Embryonic facial prominence (tissue), 1 donor: Measurements from ENCODE around the gene STAT1.
"Not testable (repeated sequence)": the region's sequence is repeated elsewhere in the genome, so short reads cannot be mapped to it uniquely, and the experiment has no call there.

Experiments used
- DNase-seq: peaks from one replicate; pipeline ENCODE4 v3.0.0-alpha.2; 2016; ENCODE audit errors: extremely low spot score

STAT1 gene

DNA sequence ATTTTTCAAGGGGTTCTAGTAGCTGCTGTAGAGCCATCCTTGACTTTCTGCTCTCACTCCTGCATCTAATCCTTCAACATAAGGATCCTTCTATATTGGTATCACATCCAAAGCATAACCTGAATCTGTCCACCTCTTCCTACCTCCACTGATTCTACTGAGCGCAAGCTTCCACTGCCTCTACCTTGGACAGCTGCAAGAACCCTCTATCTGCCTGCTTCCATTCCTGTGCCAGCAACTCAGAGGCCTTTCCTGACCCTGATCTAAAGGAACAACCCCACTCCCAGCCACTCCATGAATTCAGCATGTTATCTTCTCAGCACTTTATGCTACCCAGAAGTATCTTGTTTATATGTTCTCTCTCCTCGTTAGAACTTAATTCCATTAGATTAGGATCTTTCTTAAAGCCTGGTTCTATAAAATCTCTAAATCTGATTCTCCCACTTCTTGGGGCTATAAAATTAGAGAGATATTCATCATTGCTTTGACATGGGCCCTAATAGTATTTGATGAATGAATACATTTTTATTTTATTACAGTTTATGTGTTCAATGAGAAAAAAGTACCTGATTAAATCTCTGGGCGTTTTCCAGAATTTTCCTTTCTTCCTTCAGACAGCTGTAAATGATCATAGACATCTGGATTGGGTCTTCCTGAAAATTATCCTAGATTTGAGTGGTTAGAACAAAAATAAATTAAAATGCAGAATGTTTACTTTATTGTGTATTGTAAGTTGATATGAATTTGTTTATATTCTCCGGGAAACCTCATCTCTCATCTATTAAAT is 6.8 kb downstream of the STAT1 start:
- DNase-seq: no peak

DNA sequence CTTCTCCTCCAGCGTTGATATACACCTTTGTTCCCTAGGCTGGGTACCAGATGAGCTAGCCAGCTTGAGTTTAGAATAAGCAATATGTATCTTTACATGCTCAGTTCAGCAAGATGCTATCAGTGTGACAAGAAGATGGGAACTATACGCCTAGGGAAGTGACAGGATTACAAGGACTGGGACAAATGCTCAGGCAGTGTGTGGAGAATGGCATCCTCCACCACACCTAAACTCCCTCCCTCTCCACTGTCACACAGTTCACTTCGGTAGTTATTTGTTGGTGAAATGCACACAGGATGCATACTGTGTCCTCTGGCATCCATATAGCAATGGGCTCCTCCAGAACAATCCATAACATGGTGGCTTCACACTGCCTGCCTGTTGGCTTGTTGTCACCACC is 7.7 kb downstream of the STAT1 start:
- DNase-seq: no peak

DNA sequence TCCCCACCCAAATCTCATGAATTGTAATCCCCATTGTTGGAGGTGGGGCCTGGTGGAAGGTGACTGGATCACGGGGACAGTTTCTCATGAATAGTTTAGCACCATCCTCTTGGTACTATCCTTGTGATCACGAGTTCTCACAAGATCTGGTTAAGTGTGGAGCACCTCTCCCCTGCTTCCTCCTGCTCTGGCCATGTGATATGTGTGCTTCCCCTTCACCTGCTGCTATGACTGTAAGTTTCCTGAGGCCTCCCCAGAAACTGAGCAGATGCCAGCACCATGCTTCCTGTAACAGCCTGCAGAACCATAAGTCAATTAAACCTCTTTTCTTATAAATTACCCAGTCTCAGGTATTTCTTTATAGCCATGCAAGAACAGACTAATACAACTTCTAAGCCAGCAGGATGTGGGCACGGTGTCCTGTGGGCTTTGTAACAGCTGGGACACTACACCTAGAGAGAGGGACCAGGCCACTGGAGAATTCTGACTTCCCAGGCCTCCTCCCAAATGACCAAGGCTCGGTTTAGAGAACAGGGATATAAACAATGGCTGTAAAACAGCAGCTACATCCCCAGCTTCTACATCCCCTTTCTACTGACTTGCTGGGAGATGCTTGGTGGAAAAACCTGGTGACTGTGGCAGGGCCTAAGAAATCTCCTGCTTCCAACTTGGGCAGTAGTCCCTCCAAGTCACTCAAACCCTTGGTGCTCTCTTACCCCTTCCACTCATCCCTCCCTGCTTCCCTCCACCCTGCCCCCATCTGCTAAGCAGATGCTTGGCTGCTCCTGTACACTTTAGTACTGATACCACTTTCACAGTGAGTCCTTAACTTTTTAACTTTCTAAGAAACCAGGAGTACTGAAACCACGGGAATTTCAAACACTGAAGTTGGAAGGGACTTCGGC is 10.3 kb downstream of the STAT1 start:
- DNase-seq: no peak

DNA sequence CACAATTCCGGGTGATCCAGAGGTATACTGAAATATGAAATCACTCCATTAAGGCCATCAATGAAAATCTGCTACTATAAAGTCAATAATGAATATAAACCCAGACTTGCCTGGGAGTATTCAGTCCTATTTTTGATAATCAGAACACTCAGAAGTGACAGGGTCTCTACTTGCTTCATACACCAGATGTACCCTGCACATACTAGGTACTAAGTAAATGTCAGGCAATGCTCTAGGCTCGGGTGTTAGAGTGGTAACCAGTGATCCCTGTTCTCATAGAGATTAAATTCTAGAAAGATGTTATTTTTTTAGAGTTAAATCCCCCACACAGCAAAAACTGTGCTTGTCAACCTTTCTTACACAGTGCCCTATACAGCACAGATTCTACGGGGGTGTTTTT is 12.3 kb downstream of the STAT1 start:
- DNase-seq: no peak

GRCh38 chr2:191001032-191001431 is 12.9 kb downstream of the STAT1 start:
- DNase-seq: no peak

DNA sequence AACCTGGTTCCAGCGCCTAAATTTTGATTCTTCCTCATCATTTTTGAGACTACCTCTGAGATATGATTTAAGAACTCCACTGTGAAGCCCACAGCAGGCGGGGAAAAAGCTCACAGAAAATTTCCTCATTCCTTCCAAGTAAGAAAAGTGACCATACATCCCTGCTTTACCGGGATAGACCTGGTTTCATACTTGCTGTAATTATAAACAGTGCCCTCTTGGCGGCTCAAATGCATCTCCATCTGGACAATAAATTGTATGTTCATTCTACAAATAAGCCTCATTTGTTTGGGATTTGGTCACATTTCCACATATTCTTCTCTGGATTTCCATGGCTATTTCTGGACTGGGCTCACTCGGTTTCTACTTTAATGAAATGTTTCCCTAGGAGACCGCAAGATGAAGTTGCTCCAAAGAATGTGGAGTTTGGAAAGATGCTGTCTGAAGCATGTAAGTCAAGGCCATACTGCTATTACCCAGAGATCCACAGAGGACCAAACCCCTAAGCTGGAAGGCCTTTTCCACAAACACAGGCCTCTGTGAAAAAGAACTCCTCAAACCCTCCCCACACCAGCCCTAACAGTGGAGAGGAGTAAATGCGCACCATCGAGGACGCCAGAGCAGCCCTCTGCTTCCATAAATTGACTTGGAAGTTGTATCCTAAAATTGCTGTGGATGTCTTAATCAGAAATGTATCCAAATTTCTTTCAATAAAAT is 13.9 kb downstream of the STAT1 start:
- no peak for DNase-seq

DNA sequence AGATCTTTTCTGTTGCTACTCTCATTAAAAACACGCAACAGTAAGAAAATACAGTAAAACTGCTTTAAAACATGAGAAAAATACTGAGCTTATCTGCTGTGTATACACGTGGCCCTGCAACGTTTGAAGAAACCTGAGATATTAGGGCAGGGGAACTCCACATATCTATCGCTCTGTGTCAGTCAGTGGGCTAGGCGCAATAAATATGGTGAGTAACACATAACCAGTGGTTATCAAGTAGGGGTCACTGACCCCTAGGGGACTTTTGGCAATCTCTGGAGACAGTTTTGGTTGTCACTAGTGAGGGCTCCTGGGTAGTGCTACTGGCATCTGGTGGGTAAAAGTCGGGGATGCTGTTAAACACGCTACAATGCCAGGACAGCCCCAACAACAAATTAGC is 14.9 kb downstream of the STAT1 start:
- DNase-seq: no peak

- DNase-seq: no peak
Observed at GRCh38 chr2:190997526-190998113, 16.4 kb downstream of the STAT1 start.

GRCh38 chr2:190996947-190997346 is 17.0 kb downstream of the STAT1 start:
- no peak for DNase-seq

DNA sequence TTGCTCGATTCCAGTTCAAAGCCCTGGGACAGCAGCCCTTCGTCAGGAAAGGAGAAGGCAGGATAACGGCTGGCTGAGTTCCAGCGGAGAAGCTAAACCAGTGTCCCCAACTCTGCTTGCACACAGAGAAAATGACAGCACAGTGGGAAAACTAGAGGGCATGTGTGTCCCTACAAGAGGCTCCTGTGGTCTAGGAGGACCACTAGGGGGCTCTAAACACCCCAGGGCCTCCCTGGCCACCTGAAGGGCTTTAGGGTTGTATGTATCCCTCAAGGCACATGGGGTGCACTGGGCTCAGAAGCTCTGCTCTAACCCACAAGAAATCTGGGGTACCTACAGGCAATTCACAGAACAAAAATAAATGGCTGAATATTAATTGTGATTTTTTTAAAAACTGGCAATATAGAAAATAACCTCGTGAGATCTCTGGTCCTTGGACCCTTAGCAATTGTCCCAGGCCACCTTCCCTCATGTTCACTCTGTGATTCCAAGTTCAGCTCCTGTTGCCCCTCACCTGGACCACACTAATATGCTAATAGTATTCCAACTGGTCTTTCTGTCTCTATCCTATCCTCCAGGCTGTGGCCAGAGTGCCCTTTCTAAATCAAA is 17.5 kb downstream of the STAT1 start:
- DNase-seq: no peak

DNA sequence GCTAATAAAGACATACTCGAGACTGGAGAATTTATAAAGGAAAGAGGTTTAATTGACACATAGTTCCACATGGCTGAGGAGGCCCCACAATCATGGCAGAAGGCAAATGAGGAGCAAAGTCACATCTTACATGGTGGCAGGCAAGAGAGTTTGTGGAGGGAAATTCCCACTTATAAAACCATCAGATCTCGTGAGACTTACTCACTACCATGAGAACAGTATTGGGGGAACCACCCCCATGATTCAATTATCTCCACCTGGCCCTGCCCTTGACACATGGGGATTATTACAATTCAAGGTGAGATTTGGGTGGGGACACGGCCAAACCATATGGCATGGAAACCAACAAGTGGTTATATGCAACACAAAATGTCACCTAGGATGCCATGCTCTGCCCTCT is 18.7 kb downstream of the STAT1 start:
- not testable (repeated sequence) for DNase-seq

DNA sequence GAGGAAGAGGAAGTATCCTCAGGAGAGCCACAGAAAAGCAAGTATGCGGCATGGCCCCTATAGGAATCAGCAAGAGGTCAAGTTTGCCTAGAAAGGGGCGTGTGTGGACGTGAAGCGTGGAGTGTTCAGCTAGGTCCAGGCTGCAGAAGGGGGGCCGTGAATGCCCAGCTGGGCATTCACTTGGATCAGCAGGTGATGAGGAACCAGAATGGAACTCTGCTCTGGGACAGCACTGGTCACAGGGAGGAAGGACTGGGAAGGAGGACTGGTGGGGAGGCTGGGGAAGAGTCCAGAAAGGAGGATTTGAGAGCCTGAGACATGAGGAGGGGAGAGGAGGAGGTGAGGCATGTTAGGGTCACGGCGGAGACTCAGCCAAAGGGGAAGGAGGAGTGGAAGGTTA is 19.8 kb downstream of the STAT1 start:
- no peak for DNase-seq

DNA sequence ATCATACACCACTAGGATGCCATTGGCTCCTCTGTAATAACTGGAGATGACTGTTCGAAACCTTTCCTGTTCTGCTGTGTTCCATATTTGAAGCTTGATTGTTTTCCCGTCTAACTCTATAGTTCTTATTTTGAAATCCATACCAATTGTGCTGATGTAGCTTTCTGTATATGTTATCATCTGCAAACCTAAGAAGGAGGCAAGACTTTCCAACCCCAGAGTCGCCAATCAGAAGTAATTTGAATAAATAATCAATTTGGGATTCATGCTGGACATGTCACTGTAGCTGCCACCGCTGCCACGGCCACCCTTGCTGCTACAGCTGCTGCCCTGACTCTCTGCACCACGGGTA is 20.7 kb downstream of the STAT1 start:
- DNase-seq: no peak

DNA sequence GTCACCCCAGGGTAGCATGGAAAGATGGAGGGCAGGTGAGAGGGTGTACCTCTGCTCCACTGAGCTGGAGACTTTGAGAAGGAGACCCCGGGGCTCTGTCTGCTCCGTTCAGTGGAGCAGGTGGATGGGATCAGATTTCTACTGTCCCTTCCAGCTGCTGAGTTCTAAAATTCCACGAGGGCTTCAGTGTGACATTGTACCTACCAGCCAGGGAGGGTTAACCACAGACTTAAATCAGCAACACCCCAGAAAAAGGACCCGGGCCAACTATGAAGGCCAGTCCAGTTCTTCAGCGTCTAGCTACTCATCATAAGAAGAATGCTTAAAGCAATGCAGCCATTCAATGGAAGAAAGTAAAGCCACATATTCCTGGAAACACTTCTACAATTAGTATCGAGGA is 23.8 kb downstream of the STAT1 start:
- no peak for DNase-seq

GRCh38 chr2:190988910-190989309 is 25.1 kb downstream of the STAT1 start:
- DNase-seq: no peak

- DNase-seq: no peak
Observed at GRCh38 chr2:190987938-190988337, 26.0 kb downstream of the STAT1 start.

DNA sequence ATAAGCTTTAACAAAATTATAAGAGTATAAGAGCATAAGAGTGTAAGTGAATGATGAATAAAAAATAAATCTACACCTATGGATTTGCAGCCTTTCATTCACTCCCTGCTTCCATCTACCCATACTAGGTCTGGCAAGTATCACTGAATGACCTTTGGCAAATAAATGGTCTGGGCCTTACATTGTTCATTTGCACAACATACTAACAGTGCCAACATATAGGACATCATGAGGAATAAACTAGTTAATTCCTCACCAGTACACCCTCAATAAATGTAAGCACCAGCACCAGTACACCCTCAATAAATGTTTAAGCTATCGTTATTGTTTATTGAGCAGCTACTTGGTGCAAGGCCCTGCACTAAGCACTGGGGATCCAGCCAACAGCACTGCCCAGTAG is 26.9 kb downstream of the STAT1 start:
- no peak for DNase-seq

DNA sequence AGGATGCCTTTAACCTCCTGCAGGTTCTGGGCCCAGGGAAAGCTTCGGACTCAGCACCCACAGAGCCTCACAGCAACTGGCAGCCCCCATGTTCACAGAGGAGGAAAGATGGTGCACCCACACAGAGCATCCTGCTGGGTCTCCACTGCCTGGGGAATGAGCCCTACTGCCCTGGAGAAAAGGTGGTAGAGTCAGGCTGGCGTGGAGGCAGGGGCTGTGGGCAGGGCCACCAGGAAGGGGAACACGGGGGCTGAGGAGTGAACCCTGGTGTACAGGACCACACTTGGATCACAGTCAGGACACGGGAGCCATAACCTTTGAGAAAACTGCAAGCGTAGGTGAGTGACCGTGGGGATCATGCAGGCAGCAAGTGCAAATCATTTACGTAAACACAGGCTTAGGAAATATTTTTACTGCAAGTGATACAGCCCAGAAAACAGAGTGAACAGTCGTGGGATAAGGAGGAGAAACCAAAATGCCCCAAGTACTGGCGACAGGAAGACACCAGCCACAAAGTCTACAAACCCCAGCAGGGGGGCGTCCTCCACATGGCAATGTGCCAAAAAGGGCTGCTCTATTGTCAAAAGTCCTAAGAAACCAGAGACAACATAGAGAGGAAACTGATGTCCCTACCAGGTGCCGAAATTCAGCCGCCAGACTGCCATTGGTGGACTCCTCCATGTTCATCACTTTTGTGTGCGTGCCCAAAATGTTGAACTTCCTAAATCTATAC is 27.6 kb downstream of the STAT1 start:
- no peak for DNase-seq

- DNase-seq: no peak
Observed at GRCh38 chr2:190984595-190984994, 29.4 kb downstream of the STAT1 start.

DNA sequence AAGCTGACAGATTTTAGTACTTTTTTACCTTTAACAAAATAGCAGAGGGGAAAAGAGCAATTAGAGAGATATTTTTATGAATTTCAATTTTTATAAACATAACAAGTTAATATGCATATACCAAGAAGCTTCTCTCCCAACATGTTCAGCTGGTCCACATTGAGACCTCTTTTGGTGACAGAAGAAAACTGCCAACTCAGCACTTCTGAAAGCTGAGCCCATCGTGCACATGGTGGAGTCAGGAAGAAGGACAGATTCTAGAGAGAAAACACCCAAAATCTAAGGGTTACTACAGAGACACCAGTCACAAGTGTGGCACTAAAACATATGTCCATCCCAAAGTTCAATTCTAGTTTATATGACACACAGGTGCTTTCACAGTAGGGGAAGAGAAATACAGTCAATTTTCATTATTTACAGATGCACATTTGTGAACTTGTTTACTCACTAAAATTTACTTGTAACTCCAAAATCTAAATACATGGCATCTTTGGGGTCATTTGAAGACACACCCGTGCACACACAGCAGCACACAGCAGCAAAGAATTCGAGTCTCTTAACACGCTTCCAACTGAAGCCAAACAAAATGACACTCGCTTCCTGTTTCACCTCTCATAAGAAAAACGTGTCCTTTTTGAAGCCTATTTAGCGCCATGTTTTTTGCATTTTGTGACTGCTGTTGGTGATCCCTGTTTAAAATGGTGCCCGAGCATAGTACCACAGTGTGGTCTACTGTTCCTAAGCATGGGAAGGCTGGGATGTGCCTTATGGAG is 31.5 kb downstream of the STAT1 start:
- DNase-seq: no peak
